H9 (cell line): ENCODE data around the gene ANP32E. TPM values are rescaled to one million over a fixed set of nuclear protein-coding genes. Genes with fewer than 3 reads are reported as not detected.

Source experiments
- DNase-seq: peaks from one replicate; pipeline ENCODE4 v3.0.0-alpha.2; 2017
- H2AFZ ChIP-seq: one replicate; pipeline ENCODE4 v1.6.1; 2013; ENCODE audit warnings: mild to moderate bottlenecking, low read length, control low read depth, moderate library complexity
- H2AK5ac ChIP-seq: 2 replicates; pipeline ENCODE4 v1.6.1; 2013; ENCODE audit warnings: low read length, control low read depth, mixed read lengths; ENCODE audit not compliant: insufficient read length
- H2BK120ac ChIP-seq: one replicate; pipeline ENCODE4 v1.6.1; 2013; ENCODE audit warnings: low read depth, mild to moderate bottlenecking, low read length, control low read depth, inconsistent platforms; ENCODE audit not compliant: poor library complexity, severe bottlenecking
- H2BK12ac ChIP-seq: 2 replicates; pipeline ENCODE4 v1.6.1; 2013; ENCODE audit warnings: low read length, control low read depth, mixed read lengths, low read depth; ENCODE audit not compliant: insufficient read length
- H2BK15ac ChIP-seq: 2 replicates; pipeline ENCODE4 v1.6.1; 2013; ENCODE audit warnings: low read depth, low read length, control low read depth
- H2BK20ac ChIP-seq: one replicate; pipeline ENCODE4 v1.6.1; 2013; ENCODE audit warnings: low read depth, mild to moderate bottlenecking, low read length, control low read depth, inconsistent platforms; ENCODE audit not compliant: poor library complexity, severe bottlenecking
- H2BK5ac ChIP-seq: 2 replicates; pipeline ENCODE4 v1.6.1; 2013; ENCODE audit warnings: low read length, control low read depth, mixed read lengths; ENCODE audit not compliant: insufficient read length
- H3K14ac ChIP-seq: 2 replicates; pipeline ENCODE4 v1.6.1; 2013; ENCODE audit warnings: low read length, control low read depth; ENCODE audit not compliant: insufficient read depth
- H3K18ac ChIP-seq: 2 replicates; pipeline ENCODE4 v1.6.1; 2013; ENCODE audit warnings: low read depth, mild to moderate bottlenecking, mixed read lengths, low read length, control low read depth; ENCODE audit not compliant: insufficient read length
- H3K23ac ChIP-seq: 2 replicates; pipeline ENCODE4 v1.6.1; 2013; ENCODE audit warnings: low read length, control low read depth, mixed read lengths, low read depth; ENCODE audit not compliant: insufficient read length
- H3K23me2 ChIP-seq: 2 replicates; pipeline ENCODE4 v1.6.1; 2013; ENCODE audit warnings: low read depth, mild to moderate bottlenecking, mixed read lengths, low read length, control low read depth; ENCODE audit not compliant: insufficient read length, poor library complexity, severe bottlenecking
- H3K27ac ChIP-seq: 2 replicates; pipeline ENCODE4 v1.5.1; 2013; ENCODE audit warnings: low read length, control low read depth, mixed read lengths, low read depth; ENCODE audit not compliant: insufficient read length
- H3K27me3 ChIP-seq: 2 replicates; pipeline ENCODE4 v1.6.1; 2013; ENCODE audit warnings: low read length, control low read depth, inconsistent platforms; ENCODE audit not compliant: insufficient read depth
- H3K4ac ChIP-seq: 2 replicates; pipeline ENCODE4 v1.6.1; 2013; ENCODE audit warnings: low read depth, mild to moderate bottlenecking, control low read depth, inconsistent platforms, low read length, moderate library complexity
- H3K4me1 ChIP-seq: 2 replicates; pipeline ENCODE4 v1.6.1; 2013; ENCODE audit warnings: low read length, control low read depth, inconsistent platforms; ENCODE audit not compliant: insufficient read depth
- H3K4me2 ChIP-seq: 2 replicates; pipeline ENCODE4 v1.6.1; 2013; ENCODE audit warnings: low read length, control low read depth, mixed read lengths; ENCODE audit not compliant: insufficient read length, insufficient read depth
- H3K56ac ChIP-seq: 2 replicates; pipeline ENCODE4 v1.6.1; 2013; ENCODE audit warnings: low read depth, mild to moderate bottlenecking, mixed read lengths, low read length, control low read depth; ENCODE audit not compliant: insufficient read length
- H3K79me1 ChIP-seq: 2 replicates; pipeline ENCODE4 v1.6.1; 2013; ENCODE audit warnings: low read depth, mild to moderate bottlenecking, moderate library complexity, low read length, control low read depth, inconsistent platforms; ENCODE audit not compliant: insufficient read depth, poor library complexity, severe bottlenecking
- H3K79me2 ChIP-seq: 2 replicates; pipeline ENCODE4 v1.6.1; 2013; ENCODE audit warnings: low read length, control low read depth, inconsistent platforms; ENCODE audit not compliant: insufficient read depth
- H3K9ac ChIP-seq: 2 replicates; pipeline ENCODE4 v1.6.1; 2013; ENCODE audit warnings: low read length, control low read depth, mixed read lengths; ENCODE audit not compliant: insufficient read length; ENCODE audit errors: extremely low read depth
- H3K9me3 ChIP-seq: one replicate; pipeline ENCODE4 v1.6.1; 2013; ENCODE audit warnings: low read depth, low read length, inconsistent platforms; ENCODE audit not compliant: control insufficient read depth
- H3T11ph ChIP-seq: one replicate; pipeline ENCODE4 v1.6.1; 2013; ENCODE audit warnings: mild to moderate bottlenecking, low read length, control low read depth, inconsistent platforms
- H4K20me1 ChIP-seq: one replicate; pipeline ENCODE4 v1.6.1; 2013; ENCODE audit not compliant: control insufficient read depth, insufficient read length, insufficient read depth
- H4K5ac ChIP-seq: 2 replicates; pipeline ENCODE4 v1.6.1; 2013; ENCODE audit warnings: low read depth, mild to moderate bottlenecking, mixed read lengths, low read length, control low read depth; ENCODE audit not compliant: insufficient read length
- H4K8ac ChIP-seq: replicated peaks from 2 replicates; pipeline ENCODE4 v1.6.1; 2013; ENCODE audit warnings: low read length, control low read depth, mixed read lengths, low read depth; ENCODE audit not compliant: insufficient read length
- H4K91ac ChIP-seq: 2 replicates; pipeline ENCODE4 v1.6.1; 2013; ENCODE audit warnings: low read depth, mild to moderate bottlenecking, moderate library complexity, mixed read lengths, low read length, control low read depth; ENCODE audit not compliant: insufficient read length
- H3K27ac Mint-ChIP-seq, 3 experiments: 2 replicates in 2 of 3; 3 replicates in 1 of 3; pipeline ENCODE4 v1.8.0; 2020 to 2021; ENCODE audit warnings: mixed read lengths in 3 of 3, mild to moderate bottlenecking in 1 of 3, moderate library complexity in 1 of 3
- H3K27me3 Mint-ChIP-seq: 2 replicates; pipeline ENCODE4 v1.8.0; 2021; ENCODE audit warnings: low read depth, mild to moderate bottlenecking, moderate library complexity, mixed read lengths
- H3K36me3 Mint-ChIP-seq, 3 experiments: 2 replicates in 2 of 3; 3 replicates in 1 of 3; pipeline ENCODE4 v1.8.0; 2020 to 2021; ENCODE audit warnings: low read depth in 3 of 3, mixed read lengths in 3 of 3; ENCODE audit not compliant: insufficient read depth in 1 of 3
- H3K4me1 Mint-ChIP-seq, 2 experiments: 2 replicates each; pipeline ENCODE4 v1.8.0; 2020; ENCODE audit warnings: mixed read lengths in 2 of 2
- H3K4me3 Mint-ChIP-seq, 2 experiments: 2 replicates in 1 of 2; 3 replicates in 1 of 2; pipeline ENCODE4 v1.8.0; 2020 to 2021; ENCODE audit warnings: mild to moderate bottlenecking in 2 of 2, mixed read lengths in 2 of 2, moderate library complexity in 1 of 2
- H3K9me3 Mint-ChIP-seq, 2 experiments: 2 replicates in 1 of 2; 3 replicates in 1 of 2; pipeline ENCODE4 v1.8.0; 2020; ENCODE audit warnings: mild to moderate bottlenecking in 2 of 2, mixed read lengths in 2 of 2, moderate library complexity in 1 of 2
- WGBS: extraction: QIAGEN DNeasy Blood & Tissue Kit; methylation state at CpG from one replicate; pipeline ENCODE4 v1.1.7; 2013; ENCODE audit warnings: missing lambda C conversion rate, low lambda C conversion rate, mixed read lengths; ENCODE audit not compliant: insufficient read length; ENCODE audit errors: extremely low coverage; 5-methylcytosine and 5-hydroxymethylcytosine counted together
- total RNA-seq: library from RNA; stranded (reverse); gene quantifications from 2 replicates; pipeline ENCODE4 v1.2.1, GENCODE V29; 2021
- TF ChIP-seq, protein P1 (sequence below): fragments of 200-600 bp; sonication (generic); conservative IDR thresholded peaks from 3 replicates; pipeline ENCODE4 v1.8.0; 2021; ENCODE audit warnings: antibody characterized with exemption, mild to moderate bottlenecking

Gene ANP32E
- total RNA-seq, 1 experiment from 2014 or later: 106 TPM

DNA sequence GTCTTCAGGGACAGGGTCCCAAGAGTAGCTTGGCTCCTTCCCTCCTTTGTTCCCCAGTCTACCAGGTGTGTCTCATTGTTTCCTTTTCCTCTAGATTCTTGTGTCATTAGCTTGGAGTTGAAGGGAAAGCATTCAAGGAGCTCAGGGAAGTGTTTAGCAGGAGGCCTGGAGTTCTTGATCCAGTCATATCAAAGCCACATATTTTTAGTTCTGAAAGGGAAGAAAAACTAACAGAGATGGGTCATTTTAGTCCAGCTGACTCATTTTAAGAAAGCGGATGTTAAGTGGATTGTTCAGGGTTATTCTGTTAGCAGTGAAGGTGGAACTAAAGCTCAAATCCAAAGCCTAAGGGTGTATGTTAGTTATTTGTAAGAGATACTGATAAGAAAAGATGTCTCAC lies 37.4 kb upstream of the ANP32E start:
- Histone ChIP-seq H3K23ac (no peak overlapping the region), H3K27ac (no peak overlapping the region), H2AK5ac (no peak overlapping the region), H3K4me2 (peak overlapping the region; percentile 85), H4K20me1 (no peaks in the 10 kb centered on the region), H2BK12ac (no peak overlapping the region), H2AFZ (no peak overlapping the region), H2BK120ac (no peak overlapping the region), H3K23me2 (peaks cover 12% of the 10 kb centered on the region), H3K9ac (peak overlapping the region; percentile 42), H3K4ac (no peak overlapping the region), H3K9me3 (no peaks in the 10 kb centered on the region), H4K8ac (no peak overlapping the region), H3K79me2 (no peaks in the 10 kb centered on the region; the same call in 1 of the 2 replicates), H3K27me3 (no peaks in the 10 kb centered on the region), H3K14ac (no peak overlapping the region), H3K79me1 (no peaks in the 10 kb centered on the region), H2BK20ac (no peak overlapping the region), H2BK5ac (no peak overlapping the region), H3K56ac (no peak overlapping the region), H3K18ac (no peak overlapping the region), H4K91ac (no peak overlapping the region), H2BK15ac (no peak overlapping the region), H4K5ac (no peak overlapping the region), H3T11ph (no peak overlapping the region), H3K4me1 (peaks cover 2% of the 10 kb centered on the region; the same call in 1 of the 2 replicates)
- Mint-ChIP-seq H3K27ac (peak overlapping the region; percentile 17 to 92 (median 76); a peak in 3 of 7 replicates), H3K4me1 (peaks cover 34 to 36% of the 10 kb centered on the region in 2 experiments), H3K4me3 (peak overlapping the region; percentile 58 to 78), H3K36me3 (peaks cover 0 to 10% (median 7%) of the 10 kb centered on the region in 3 experiments; a peak in 4 of 7 replicates), H3K9me3 (no peaks in the 10 kb centered on the region), H3K27me3 (no peaks in the 10 kb centered on the region)
- WGBS: no CpG with 5 or more reads among the region's 1 CpG
- DNase-seq: no peak
- TF ChIP-seq, protein P1, sequence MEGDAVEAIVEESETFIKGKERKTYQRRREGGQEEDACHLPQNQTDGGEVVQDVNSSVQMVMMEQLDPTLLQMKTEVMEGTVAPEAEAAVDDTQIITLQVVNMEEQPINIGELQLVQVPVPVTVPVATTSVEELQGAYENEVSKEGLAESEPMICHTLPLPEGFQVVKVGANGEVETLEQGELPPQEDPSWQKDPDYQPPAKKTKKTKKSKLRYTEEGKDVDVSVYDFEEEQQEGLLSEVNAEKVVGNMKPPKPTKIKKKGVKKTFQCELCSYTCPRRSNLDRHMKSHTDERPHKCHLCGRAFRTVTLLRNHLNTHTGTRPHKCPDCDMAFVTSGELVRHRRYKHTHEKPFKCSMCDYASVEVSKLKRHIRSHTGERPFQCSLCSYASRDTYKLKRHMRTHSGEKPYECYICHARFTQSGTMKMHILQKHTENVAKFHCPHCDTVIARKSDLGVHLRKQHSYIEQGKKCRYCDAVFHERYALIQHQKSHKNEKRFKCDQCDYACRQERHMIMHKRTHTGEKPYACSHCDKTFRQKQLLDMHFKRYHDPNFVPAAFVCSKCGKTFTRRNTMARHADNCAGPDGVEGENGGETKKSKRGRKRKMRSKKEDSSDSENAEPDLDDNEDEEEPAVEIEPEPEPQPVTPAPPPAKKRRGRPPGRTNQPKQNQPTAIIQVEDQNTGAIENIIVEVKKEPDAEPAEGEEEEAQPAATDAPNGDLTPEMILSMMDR: no peak
